ENCODE measurements around the gene ASPHD1. TPM values are rescaled to one million over a fixed set of nuclear protein-coding genes. Genes with fewer than 3 reads are reported as not detected.

Gene ASPHD1
- total RNA-seq, 4 donors from 2014 or later: 0.32 to 0.61 TPM; not detected in 2

GRCh38 chr16:29857133-29857760 is 43.0 kb upstream of the ASPHD1 start:
- Histone ChIP-seq H3K4me3 (no peak overlapping the region), H3K36me3 (peaks cover 19 to 33% (median 22%) of the 10 kb centered on the region in 3 donors), H3K9me3 (no peaks in the 10 kb centered on the region), H3K27me3 (no peaks in the 10 kb centered on the region), H3K4me1 (peaks cover 9 to 26% (median 14%) of the 10 kb centered on the region in 3 donors), H3K27ac (no peak overlapping the region)
- DNase-seq: no peak
- WGBS, 2 donors: 64 to 79% methylated on average over 3 to 7 of the region's 7 CpGs
- no peak for TF ChIP-seq POLR2A (IDR thresholded peaks at IDR 0.05)
- TF ChIP-seq, protein P1, sequence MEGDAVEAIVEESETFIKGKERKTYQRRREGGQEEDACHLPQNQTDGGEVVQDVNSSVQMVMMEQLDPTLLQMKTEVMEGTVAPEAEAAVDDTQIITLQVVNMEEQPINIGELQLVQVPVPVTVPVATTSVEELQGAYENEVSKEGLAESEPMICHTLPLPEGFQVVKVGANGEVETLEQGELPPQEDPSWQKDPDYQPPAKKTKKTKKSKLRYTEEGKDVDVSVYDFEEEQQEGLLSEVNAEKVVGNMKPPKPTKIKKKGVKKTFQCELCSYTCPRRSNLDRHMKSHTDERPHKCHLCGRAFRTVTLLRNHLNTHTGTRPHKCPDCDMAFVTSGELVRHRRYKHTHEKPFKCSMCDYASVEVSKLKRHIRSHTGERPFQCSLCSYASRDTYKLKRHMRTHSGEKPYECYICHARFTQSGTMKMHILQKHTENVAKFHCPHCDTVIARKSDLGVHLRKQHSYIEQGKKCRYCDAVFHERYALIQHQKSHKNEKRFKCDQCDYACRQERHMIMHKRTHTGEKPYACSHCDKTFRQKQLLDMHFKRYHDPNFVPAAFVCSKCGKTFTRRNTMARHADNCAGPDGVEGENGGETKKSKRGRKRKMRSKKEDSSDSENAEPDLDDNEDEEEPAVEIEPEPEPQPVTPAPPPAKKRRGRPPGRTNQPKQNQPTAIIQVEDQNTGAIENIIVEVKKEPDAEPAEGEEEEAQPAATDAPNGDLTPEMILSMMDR (IDR thresholded peaks at IDR 0.05): no peak
- intact Hi-C loops (cut with DNase I): no loop called here

- Histone ChIP-seq H3K4me1 (peaks cover 10 to 26% (median 14%) of the 10 kb centered on the region in 3 donors), H3K9me3 (no peaks in the 10 kb centered on the region), H3K4me3 (no peak overlapping the region), H3K36me3 (peaks cover 19 to 33% (median 22%) of the 10 kb centered on the region in 3 donors), H3K27ac (no peak overlapping the region), H3K27me3 (no peaks in the 10 kb centered on the region)
- TF ChIP-seq, protein P1 (IDR thresholded peaks at IDR 0.05): no peak
- no peak for TF ChIP-seq POLR2A (IDR thresholded peaks at IDR 0.05)
- DNase-seq: no peak
- intact Hi-C loops (cut with DNase I): no loop called here
- WGBS, 2 donors: 68% methylated on average over 7 of the region's 10 CpGs
Observed at GRCh38 chr16:29858149-29858849, 42.0 kb upstream of the ASPHD1 start.

DNA sequence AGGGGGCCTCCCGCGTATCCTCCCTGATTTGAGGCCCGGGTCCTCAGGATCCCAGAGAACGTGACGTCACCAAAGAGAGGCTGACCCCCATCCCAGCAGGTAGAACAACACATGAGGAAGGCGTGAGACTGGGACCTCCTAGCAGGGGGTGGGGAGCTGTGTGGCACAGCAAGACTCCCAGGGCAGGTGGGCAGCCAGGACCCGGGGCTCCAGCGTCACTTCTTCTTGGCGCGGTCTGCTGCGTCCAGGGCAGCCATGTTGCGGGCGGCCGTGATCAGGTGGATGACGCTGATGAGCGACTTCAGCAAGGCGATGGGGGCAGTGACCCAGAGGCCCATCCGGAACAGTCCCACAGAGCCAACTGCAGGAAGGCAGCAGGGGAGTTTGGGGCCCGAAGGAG is 41.3 kb upstream of the ASPHD1 start:
- Histone ChIP-seq H3K4me3 (no peak overlapping the region), H3K4me1 (peaks cover 16 to 32% (median 19%) of the 10 kb centered on the region in 3 donors), H3K9me3 (no peaks in the 10 kb centered on the region), H3K27ac (no peak overlapping the region), H3K27me3 (no peaks in the 10 kb centered on the region), H3K36me3 (peaks cover 19 to 33% (median 22%) of the 10 kb centered on the region in 3 donors)
- intact Hi-C loops (cut with DNase I): no loop called here
- TF ChIP-seq, protein P1 (IDR thresholded peaks at IDR 0.05): no peak
- TF ChIP-seq POLR2A (IDR thresholded peaks at IDR 0.05): no peak
- WGBS, 2 donors: 80 to 90% methylated on average over 2 to 14 of the region's 19 CpGs
- no peak for DNase-seq

- H3K4me3 ChIP-seq: no peak overlapping the region
- H3K36me3 ChIP-seq: peaks cover 19 to 33% (median 22%) of the 10 kb centered on the region in 3 donors
- H3K9me3 ChIP-seq: no peaks in the 10 kb centered on the region
- intact Hi-C loops (cut with DNase I): no loop called here
- H3K27ac ChIP-seq: no peak overlapping the region
- 91 to 98% methylated on average over 9 of the region's 9 CpGs for WGBS, 2 donors
- TF ChIP-seq POLR2A (IDR thresholded peaks at IDR 0.05): no peak
- TF ChIP-seq, protein P1 (IDR thresholded peaks at IDR 0.05): no peak
- no peak for DNase-seq
- peaks cover 16 to 32% (median 20%) of the 10 kb centered on the region in 3 donors for H3K4me1 ChIP-seq
- no peaks in the 10 kb centered on the region for H3K27me3 ChIP-seq
Observed at GRCh38 chr16:29860218-29860617, 40.1 kb upstream of the ASPHD1 start.

DNA sequence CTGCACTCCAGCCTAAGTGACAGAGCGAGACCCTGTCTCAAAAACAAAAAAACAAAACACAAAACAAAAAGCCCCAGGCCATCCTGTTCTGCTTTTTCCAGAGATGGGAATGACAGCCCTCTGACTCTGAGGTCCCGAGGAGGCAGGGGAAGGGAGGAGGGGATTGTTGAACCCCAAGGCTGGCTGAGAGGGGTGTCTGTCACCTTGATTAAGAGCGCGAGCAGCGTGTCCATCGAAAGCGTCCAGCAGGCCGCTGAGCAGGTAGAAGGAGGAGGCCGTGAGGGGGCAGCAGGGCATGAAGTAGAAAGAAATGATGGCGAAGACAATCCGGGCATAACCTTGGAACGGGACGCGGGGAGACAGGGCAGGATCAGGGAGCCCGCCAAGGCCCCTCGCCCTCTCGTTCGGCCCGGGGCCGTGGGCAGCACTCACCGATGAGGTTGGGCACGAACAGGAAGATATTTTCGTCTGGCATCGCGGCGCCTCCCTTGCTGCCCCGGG is 37.9 kb upstream of the ASPHD1 start:
- TF ChIP-seq POLR2A (IDR thresholded peaks at IDR 0.05): no peak
- TF ChIP-seq, protein P1 (IDR thresholded peaks at IDR 0.05): no peak
- no peak for DNase-seq
- 1 to 3% methylated on average over 18 to 19 of the region's 27 CpGs for WGBS, 2 donors
- Histone ChIP-seq H3K27me3 (no peaks in the 10 kb centered on the region), H3K4me1 (peaks cover 16 to 32% (median 20%) of the 10 kb centered on the region in 3 donors), H3K27ac (peak overlapping the region; percentile 87 to 96 (median 93)), H3K36me3 (peaks cover 19 to 33% (median 22%) of the 10 kb centered on the region in 3 donors), H3K9me3 (no peaks in the 10 kb centered on the region), H3K4me3 (peak overlapping the region; percentile 63 to 98 (median 91))
- intact Hi-C loops (cut with DNase I): no loop called here
